ENCODE measurements around the gene EPS8L2. TPM values are rescaled to one million over a fixed set of nuclear protein-coding genes. Genes with fewer than 3 reads are reported as not detected.

The EPS8L2 gene
- total RNA-seq, 1 donor from 2014 or later = 35.6 TPM

- DNase-seq = no peak
Measured at GRCh38 chr11:763073-763463, 57.0 kb downstream of the EPS8L2 start.

GRCh38 chr11:763549-764321, 57.7 kb downstream of the EPS8L2 start:
- DNase-seq = no peak

- DNase-seq = no peak
Measured at GRCh38 chr11:764322-765024, 58.4 kb downstream of the EPS8L2 start.

- DNase-seq = no peak
Measured at GRCh38 chr11:765025-765801, 59.2 kb downstream of the EPS8L2 start.

GRCh38 chr11:765802-766091, 59.7 kb downstream of the EPS8L2 start:
- no peak for DNase-seq

- DNase-seq = no peak
Measured at GRCh38 chr11:766106-766935, 60.3 kb downstream of the EPS8L2 start.

- no peak for DNase-seq
Measured at GRCh38 chr11:766936-767210, 60.8 kb downstream of the EPS8L2 start.

- no peak for DNase-seq
Measured at GRCh38 chr11:767238-767637, 61.2 kb downstream of the EPS8L2 start.

- no peak for DNase-seq
Measured at GRCh38 chr11:769887-770641, 64.0 kb downstream of the EPS8L2 start.

GRCh38 chr11:770642-771616, 64.9 kb downstream of the EPS8L2 start:
- no peak for DNase-seq

GRCh38 chr11:771617-772204, 65.7 kb downstream of the EPS8L2 start:
- no peak for DNase-seq

- no peak for DNase-seq
Measured at GRCh38 chr11:772429-773390, 66.7 kb downstream of the EPS8L2 start.

GRCh38 chr11:773425-773824, 67.4 kb downstream of the EPS8L2 start:
- DNase-seq = no peak

GRCh38 chr11:773830-774229, 67.8 kb downstream of the EPS8L2 start:
- DNase-seq = no peak

- DNase-seq = no peak
Measured at GRCh38 chr11:774873-775592, 69.0 kb downstream of the EPS8L2 start.

GRCh38 chr11:776263-776560, 70.2 kb downstream of the EPS8L2 start:
- no peak for DNase-seq

- DNase-seq = no peak
Measured at GRCh38 chr11:776561-777287, 70.7 kb downstream of the EPS8L2 start.

All from skin of body (tissue), 2 donors.